UCSD-AML1 (cell line): Measurements from ENCODE around the gene CEP83.
"Not testable (repeated sequence)": the region's sequence is repeated elsewhere in the genome, so short reads cannot be mapped to it uniquely, and the experiment has no call there.

Experiments used
- DNase-seq: peaks from one replicate; lab custom pipeline; 2025; ENCODE audit not compliant: unreplicated experiment; lab: John Stamatoyannopoulos, UW

CEP83 gene

GRCh38 chr12:94435511-94435927 is 24.1 kb downstream of the CEP83 start:
- DNase-seq: peak; percentile 30

- no peak for DNase-seq
Measured at GRCh38 chr12:94434171-94434570, 25.5 kb downstream of the CEP83 start.

GRCh38 chr12:94433744-94434143 is 25.9 kb downstream of the CEP83 start:
- DNase-seq: no peak

- no peak for DNase-seq
Measured at GRCh38 chr12:94430304-94430703, 29.4 kb downstream of the CEP83 start.

- DNase-seq: no peak
Measured at GRCh38 chr12:94429633-94430032, 30.0 kb downstream of the CEP83 start.

GRCh38 chr12:94429191-94429590 is 30.5 kb downstream of the CEP83 start:
- DNase-seq: no peak

- DNase-seq: no peak
Measured at GRCh38 chr12:94427501-94428381, 31.9 kb downstream of the CEP83 start.

- no peak for DNase-seq
Measured at GRCh38 chr12:94426049-94426448, 33.6 kb downstream of the CEP83 start.

- DNase-seq: not testable (repeated sequence)
Measured at GRCh38 chr12:94424830-94425229, 34.8 kb downstream of the CEP83 start.

- DNase-seq: no peak
Measured at GRCh38 chr12:94421868-94422740, 37.6 kb downstream of the CEP83 start.

- no peak for DNase-seq
Measured at GRCh38 chr12:94418517-94418916, 41.1 kb downstream of the CEP83 start.

GRCh38 chr12:94416613-94417012 is 43.1 kb downstream of the CEP83 start:
- no peak for DNase-seq

- DNase-seq: no peak
Measured at GRCh38 chr12:94415066-94415465, 44.6 kb downstream of the CEP83 start.

- no peak for DNase-seq
Measured at GRCh38 chr12:94405413-94406116, 54.1 kb downstream of the CEP83 start.

- no peak for DNase-seq
Measured at GRCh38 chr12:94404854-94405253, 54.8 kb downstream of the CEP83 start.

GRCh38 chr12:94401326-94401725 is 58.3 kb downstream of the CEP83 start:
- DNase-seq: no peak

GRCh38 chr12:94398685-94399084 is 61.0 kb downstream of the CEP83 start:
- not testable (repeated sequence) for DNase-seq

GRCh38 chr12:94397401-94397800 is 62.3 kb downstream of the CEP83 start:
- DNase-seq: no peak

GRCh38 chr12:94396014-94396413 is 63.7 kb downstream of the CEP83 start:
- not testable (repeated sequence) for DNase-seq

GRCh38 chr12:94390130-94390485 is 69.6 kb downstream of the CEP83 start:
- no peak for DNase-seq

- not testable (repeated sequence) for DNase-seq
Measured at GRCh38 chr12:94389482-94390129, 70.1 kb downstream of the CEP83 start.
